K562 (cell line): Measurements from ENCODE around the gene HYI. TPM values are rescaled to one million over a fixed set of nuclear protein-coding genes. Genes with fewer than 3 reads are reported as not detected.
A peak's percentile ranks its signal among the peaks of the same experiment; 100 is the strongest.

Experiments
- ARID1B ChIP-seq: fragments of 450-650 bp; IDR thresholded peaks from 2 replicates; pipeline ENCODE4 v1.6.1; 2016; ENCODE audit warnings: antibody characterized with exemption, mild to moderate bottlenecking, inconsistent platforms
- CREB3L1 ChIP-seq: fragments of 450-650 bp; IDR thresholded peaks from 2 replicates; pipeline ENCODE4 v1.6.1; 2014; ENCODE audit warnings: low read depth, mild to moderate bottlenecking, moderate library complexity, borderline replicate concordance
- GATA2 ChIP-seq: sonication (generic); formaldehyde crosslinking; IDR thresholded peaks from 2 replicates; pipeline ENCODE4 v1.4.0; 2020; ENCODE audit warnings: mild to moderate bottlenecking, missing genetic modification reagents
- JUN ChIP-seq, 2 experiments: sonication (generic) in 1 of 2; formaldehyde crosslinking in 1 of 2; IDR thresholded peaks; 2 replicates each; pipeline versions ENCODE4 v1.6.1 to v1.8.0; 2012 to 2022; ENCODE audit warnings: borderline replicate concordance in 2 of 2, mild to moderate bottlenecking in 2 of 2, improper control_type of control experiment in 1 of 2, low read depth in 1 of 2, low read length in 1 of 2, missing genetic modification reagents in 1 of 2
- KLF10 ChIP-seq: fragments of 250-450 bp; sonication (Bioruptor Pico); IDR thresholded peaks from 2 replicates; pipeline ENCODE4 v1.6.1; 2021; ENCODE audit warnings: matching md5 sums
- L3MBTL2 ChIP-seq: fragments of 450-650 bp; IDR thresholded peaks from 2 replicates; pipeline ENCODE4 v1.6.1; 2016; ENCODE audit warnings: mild to moderate bottlenecking, moderate library complexity
- MNT ChIP-seq, 2 experiments: fragments of 450-650 bp; conservative IDR thresholded peaks; 2 replicates each; pipeline ENCODE4 v1.6.1; 2017; ENCODE audit warnings: mild to moderate bottlenecking in 2 of 2, moderate library complexity in 2 of 2
- NFYB ChIP-seq: IDR thresholded peaks from 2 replicates; pipeline ENCODE4 v1.6.1; 2011; ENCODE audit warnings: mild to moderate bottlenecking, moderate library complexity; ENCODE audit not compliant: insufficient read length; ENCODE audit errors: extremely low read depth
- TAL1 ChIP-seq: fragments of 450-650 bp; IDR thresholded peaks from 2 replicates; pipeline ENCODE4 v1.6.1; 2016; ENCODE audit warnings: mild to moderate bottlenecking
- TEAD4 ChIP-seq, 2 experiments: sonication (generic) in 1 of 2; formaldehyde crosslinking in 1 of 2; IDR thresholded peaks; 2 replicates each; pipeline versions ENCODE4 v1.6.1 to v1.8.0; 2012 to 2022; ENCODE audit warnings: borderline replicate concordance in 1 of 2, inconsistent platforms in 1 of 2, low read length in 1 of 2, mild to moderate bottlenecking in 1 of 2, missing genetic modification reagents in 1 of 2
- ZNF318 ChIP-seq, 2 experiments: fragments of 450-650 bp; IDR thresholded peaks; 2 replicates each; pipeline ENCODE4 v1.6.1; 2016; ENCODE audit warnings: mild to moderate bottlenecking in 2 of 2, borderline replicate concordance in 1 of 2, low read depth in 1 of 2, moderate library complexity in 1 of 2
- polyA plus RNA-seq, 8 experiments: library from polyadenylated mRNA; depleted of rRNA in 4 of 8; stranded (reverse) in 5 of 8; unstranded in 3 of 8; fragments of >200 nt; fragmentation: Nextera tagmentation in 2 of 8; fragmentation: Illumina TruSeq in 1 of 8; extraction: Ambion mirVana in 2 of 8; extraction: Trizol in 1 of 8; gene quantifications; 2 replicates each; pipeline versions ENCODE4 v1.2.1 to v1.2.3, GENCODE V29; 2011 to 2014; ENCODE audit warnings: inconsistent platforms in 1 of 8, missing spikeins in 1 of 8
- total RNA-seq, 7 experiments: library from RNA; depleted of rRNA in 6 of 7; stranded (reverse); fragments of >200 nt in 6 of 7; fragmentation: Illumina TruSeq in 2 of 7; extraction: Trizol in 2 of 7; gene quantifications; 2 replicates each; pipeline versions ENCODE4 v1.2.1 to v1.2.3, GENCODE V29; 2011 to 2021; ENCODE audit warnings: low replicate concordance in 1 of 7

HYI gene
- total and polyA plus RNA-seq, 9 of the 15 experiments (the other 6 are each of a cell fraction or from before 2014, with no cell fraction given): 0.04 to 4.1 (median 1.4) TPM; not detected in 1

- 0 out of 2 replicates have a peak, but pooled peaks have one; percentile 25 for TF ChIP-seq GATA2 (CRISPR knock-in tag)
- TF ChIP-seq KLF10 (CRISPR knock-in tag): no peak
- TF ChIP-seq L3MBTL2: no peak
- TF ChIP-seq NFYB: no peak
- TF ChIP-seq JUN (IDR thresholded peaks at IDR 0.05; ENCODE audit: borderline replicate concordance, low read depth, low read length): no peak
- TF ChIP-seq JUN (CRISPR knock-in tag; IDR thresholded peaks at IDR 0.05; ENCODE audit: borderline replicate concordance): no peak
- TF ChIP-seq ARID1B: peak; percentile 75
- TF ChIP-seq CREB3L1: no peak
- TF ChIP-seq TAL1: peak; percentile 65
- no peak for TF ChIP-seq ZNF318 (IDR thresholded peaks at IDR 0.05; ENCODE audit: borderline replicate concordance in 1 of 2, low read depth in 1 of 2)
- TF ChIP-seq MNT (conservative IDR thresholded peaks at IDR 0.05): no peak
- peak; percentile 54 for TF ChIP-seq TEAD4 (IDR thresholded peaks at IDR 0.05; ENCODE audit: low read length)
- no peak for TF ChIP-seq TEAD4 (CRISPR knock-in tag; IDR thresholded peaks at IDR 0.05; ENCODE audit: borderline replicate concordance)
Measured at GRCh38 chr1:43495204-43495603, 41.5 kb upstream of the HYI start (continued).
